Measurements from ENCODE around the gene GAK.

DNA sequence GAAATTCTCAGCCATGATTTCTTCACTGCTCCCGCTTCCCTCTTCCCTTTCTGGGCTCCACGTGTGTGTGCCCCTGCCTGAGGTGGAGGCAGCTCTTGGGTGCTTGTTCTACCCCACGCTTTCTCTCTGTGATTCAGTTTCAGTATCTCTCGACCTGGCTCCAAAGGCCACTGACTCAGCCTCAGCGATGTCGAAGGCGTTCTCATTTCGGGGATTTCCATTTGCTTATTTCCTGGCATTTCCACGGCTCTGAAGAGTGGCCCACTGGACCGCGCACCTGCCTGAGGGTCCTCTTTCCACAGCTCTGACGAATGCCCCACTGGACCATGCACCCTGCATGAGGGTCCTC lies 52.4 kb downstream of the GAK start:
- TF ChIP-seq, protein P1, sequence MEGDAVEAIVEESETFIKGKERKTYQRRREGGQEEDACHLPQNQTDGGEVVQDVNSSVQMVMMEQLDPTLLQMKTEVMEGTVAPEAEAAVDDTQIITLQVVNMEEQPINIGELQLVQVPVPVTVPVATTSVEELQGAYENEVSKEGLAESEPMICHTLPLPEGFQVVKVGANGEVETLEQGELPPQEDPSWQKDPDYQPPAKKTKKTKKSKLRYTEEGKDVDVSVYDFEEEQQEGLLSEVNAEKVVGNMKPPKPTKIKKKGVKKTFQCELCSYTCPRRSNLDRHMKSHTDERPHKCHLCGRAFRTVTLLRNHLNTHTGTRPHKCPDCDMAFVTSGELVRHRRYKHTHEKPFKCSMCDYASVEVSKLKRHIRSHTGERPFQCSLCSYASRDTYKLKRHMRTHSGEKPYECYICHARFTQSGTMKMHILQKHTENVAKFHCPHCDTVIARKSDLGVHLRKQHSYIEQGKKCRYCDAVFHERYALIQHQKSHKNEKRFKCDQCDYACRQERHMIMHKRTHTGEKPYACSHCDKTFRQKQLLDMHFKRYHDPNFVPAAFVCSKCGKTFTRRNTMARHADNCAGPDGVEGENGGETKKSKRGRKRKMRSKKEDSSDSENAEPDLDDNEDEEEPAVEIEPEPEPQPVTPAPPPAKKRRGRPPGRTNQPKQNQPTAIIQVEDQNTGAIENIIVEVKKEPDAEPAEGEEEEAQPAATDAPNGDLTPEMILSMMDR (IDR thresholded peaks at IDR 0.05; ENCODE audit: low read depth, low read length) = no peak
- TF ChIP-seq POLR2A (IDR thresholded peaks at IDR 0.05; ENCODE audit: extremely low read depth, insufficient read length) (no peak), MYC (IDR thresholded peaks at IDR 0.05; ENCODE audit: low read depth, low read length) (no peak)

All from NB4 (cell line).